Measurements from ENCODE around the gene VCAM1.

The VCAM1 gene, protein sequence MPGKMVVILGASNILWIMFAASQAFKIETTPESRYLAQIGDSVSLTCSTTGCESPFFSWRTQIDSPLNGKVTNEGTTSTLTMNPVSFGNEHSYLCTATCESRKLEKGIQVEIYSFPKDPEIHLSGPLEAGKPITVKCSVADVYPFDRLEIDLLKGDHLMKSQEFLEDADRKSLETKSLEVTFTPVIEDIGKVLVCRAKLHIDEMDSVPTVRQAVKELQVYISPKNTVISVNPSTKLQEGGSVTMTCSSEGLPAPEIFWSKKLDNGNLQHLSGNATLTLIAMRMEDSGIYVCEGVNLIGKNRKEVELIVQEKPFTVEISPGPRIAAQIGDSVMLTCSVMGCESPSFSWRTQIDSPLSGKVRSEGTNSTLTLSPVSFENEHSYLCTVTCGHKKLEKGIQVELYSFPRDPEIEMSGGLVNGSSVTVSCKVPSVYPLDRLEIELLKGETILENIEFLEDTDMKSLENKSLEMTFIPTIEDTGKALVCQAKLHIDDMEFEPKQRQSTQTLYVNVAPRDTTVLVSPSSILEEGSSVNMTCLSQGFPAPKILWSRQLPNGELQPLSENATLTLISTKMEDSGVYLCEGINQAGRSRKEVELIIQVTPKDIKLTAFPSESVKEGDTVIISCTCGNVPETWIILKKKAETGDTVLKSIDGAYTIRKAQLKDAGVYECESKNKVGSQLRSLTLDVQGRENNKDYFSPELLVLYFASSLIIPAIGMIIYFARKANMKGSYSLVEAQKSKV

DNA sequence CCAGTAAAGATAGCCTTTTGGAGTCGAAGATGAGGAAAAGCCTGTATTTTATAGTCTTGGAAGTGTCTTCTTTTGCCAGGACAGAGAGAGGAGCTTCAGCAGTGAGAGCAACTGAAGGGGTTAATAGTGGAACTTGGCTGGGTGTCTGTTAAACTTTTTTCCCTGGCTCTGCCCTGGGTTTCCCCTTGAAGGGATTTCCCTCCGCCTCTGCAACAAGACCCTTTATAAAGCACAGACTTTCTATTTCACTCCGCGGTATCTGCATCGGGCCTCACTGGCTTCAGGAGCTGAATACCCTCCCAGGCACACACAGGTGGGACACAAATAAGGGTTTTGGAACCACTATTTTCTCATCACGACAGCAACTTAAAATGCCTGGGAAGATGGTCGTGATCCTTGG lies at the start of gene VCAM1:
VCAM1 (plus strand) TSS at position 253 of the 400 bp plus-strand sequence; CDS start at position 372, 119 bp downstream.
- TF ChIP-seq, protein P1, sequence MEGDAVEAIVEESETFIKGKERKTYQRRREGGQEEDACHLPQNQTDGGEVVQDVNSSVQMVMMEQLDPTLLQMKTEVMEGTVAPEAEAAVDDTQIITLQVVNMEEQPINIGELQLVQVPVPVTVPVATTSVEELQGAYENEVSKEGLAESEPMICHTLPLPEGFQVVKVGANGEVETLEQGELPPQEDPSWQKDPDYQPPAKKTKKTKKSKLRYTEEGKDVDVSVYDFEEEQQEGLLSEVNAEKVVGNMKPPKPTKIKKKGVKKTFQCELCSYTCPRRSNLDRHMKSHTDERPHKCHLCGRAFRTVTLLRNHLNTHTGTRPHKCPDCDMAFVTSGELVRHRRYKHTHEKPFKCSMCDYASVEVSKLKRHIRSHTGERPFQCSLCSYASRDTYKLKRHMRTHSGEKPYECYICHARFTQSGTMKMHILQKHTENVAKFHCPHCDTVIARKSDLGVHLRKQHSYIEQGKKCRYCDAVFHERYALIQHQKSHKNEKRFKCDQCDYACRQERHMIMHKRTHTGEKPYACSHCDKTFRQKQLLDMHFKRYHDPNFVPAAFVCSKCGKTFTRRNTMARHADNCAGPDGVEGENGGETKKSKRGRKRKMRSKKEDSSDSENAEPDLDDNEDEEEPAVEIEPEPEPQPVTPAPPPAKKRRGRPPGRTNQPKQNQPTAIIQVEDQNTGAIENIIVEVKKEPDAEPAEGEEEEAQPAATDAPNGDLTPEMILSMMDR (IDR thresholded peaks at IDR 0.05; ENCODE audit: low read depth, low read length, missing control alignments) = no peak
- H3K4me3 ChIP-seq (ENCODE audit: low read depth, low read length) = peak within 1 kb of the TSS; percentile 39
- DNase-seq (ENCODE audit: low read depth) = peak; percentile 26

DNA sequence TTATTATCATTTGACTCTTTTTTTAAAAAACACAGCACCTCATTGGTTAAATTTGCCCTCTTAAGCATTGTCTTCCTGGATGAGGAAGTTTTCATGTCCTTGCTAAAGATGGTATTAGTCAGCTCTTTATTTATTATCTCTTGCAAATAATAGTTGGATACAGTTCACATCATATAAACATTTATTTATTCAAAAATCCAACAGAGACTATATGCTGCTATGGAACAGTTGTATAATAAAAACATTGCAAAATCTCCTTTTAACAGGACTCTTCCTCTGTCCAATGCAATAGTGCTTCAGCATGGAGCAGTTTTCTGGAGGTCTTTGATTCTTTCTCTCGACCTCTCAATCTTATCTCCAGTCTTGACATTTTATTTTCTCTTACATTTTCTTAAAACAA lies 49.5 kb upstream of the VCAM1 start:
- DNase-seq (ENCODE audit: low read depth) = no peak
- TF ChIP-seq, protein P1 (IDR thresholded peaks at IDR 0.05; ENCODE audit: low read depth, low read length, missing control alignments) = no peak
- no peak overlapping the region for H3K4me3 ChIP-seq (ENCODE audit: low read depth, low read length)

DNA sequence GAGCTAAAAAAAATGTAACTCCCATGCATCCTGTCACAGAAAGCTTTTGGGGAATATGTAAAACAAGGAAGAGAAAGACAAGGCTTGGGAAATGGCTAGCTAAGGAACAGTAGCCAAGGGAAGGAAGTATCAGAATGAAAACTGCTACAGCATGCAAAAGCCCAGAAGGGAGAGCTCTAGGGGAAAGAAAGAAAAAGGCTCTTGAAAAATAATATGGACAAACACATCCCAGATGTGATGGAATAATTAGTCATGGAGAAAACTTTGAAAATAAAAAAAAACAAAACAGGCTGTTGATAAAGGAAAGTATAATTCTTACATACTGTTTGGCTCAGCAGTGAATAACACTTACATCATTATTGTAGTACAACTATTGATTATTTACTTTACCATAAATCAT lies 47.9 kb upstream of the VCAM1 start:
- no peak for DNase-seq (ENCODE audit: low read depth)
- H3K4me3 ChIP-seq (ENCODE audit: low read depth, low read length) = no peak overlapping the region
- TF ChIP-seq, protein P1 (IDR thresholded peaks at IDR 0.05; ENCODE audit: low read depth, low read length, missing control alignments) = no peak

DNA sequence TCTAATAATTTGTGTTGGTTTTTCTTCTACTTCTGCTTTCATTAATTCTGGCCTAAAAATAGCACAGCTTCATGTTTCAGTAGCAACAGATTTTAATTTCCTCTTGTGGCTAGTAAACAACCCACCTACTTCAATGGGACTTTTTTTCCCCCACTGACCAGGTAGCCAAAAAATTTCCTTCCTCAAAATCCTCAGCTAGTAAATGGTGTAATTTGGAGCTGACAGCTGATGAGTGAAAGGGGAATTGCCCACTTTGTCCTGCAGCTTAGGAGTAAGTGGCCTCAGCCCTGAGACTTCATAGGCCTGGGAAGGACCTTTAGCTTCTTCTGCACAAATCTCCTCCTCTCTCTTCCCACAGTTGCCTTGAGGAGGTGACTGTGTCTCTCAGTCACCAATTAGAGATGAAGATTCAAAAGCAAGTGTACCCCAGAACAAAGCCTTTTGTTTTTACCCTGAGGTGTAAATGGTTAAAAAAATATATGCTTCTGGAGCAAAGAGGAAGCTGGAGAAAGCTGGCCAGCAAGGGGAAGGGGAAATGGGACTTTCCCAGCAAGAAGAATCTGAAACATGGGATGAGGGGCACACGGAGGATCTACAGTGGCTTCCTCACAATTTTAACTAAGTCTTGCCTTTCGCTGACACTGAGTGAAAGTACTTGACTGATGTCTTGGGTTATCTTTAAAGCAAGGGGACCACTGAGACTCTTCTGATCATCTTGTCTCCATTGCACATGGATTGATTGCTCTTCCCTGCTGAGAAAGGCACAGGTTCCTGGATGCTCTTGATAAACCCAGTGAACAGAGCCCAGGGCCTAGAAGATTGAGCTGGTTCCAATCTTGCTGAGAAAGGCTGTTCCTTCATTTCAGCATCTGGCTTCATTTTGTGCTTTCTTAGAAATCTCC lies 35.8 kb upstream of the VCAM1 start:
- no peak overlapping the region for H3K4me3 ChIP-seq (ENCODE audit: low read depth, low read length)
- DNase-seq (ENCODE audit: low read depth) = no peak
- TF ChIP-seq, protein P1 (IDR thresholded peaks at IDR 0.05; ENCODE audit: low read depth, low read length, missing control alignments) = no peak

DNA sequence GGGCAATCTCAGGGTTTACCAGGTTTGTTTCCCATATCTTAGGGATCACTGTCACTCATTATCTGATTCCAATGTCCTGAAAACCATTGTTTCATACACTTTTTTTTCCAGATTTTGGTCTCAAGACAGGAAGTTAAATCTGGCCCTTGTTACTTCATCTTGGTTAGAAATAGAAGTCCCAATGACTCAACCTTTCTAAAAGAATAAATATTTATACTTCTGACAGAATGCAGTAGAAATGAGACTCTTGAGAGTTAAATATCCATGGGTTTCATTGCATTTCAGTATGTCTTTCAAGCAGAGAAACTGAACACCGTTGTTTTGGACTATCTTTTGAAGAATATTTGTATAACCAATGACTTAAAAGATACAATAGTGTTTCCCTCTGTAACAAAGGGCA lies 19.8 kb upstream of the VCAM1 start:
- H3K4me3 ChIP-seq (ENCODE audit: low read depth, low read length) = no peak overlapping the region

DNA sequence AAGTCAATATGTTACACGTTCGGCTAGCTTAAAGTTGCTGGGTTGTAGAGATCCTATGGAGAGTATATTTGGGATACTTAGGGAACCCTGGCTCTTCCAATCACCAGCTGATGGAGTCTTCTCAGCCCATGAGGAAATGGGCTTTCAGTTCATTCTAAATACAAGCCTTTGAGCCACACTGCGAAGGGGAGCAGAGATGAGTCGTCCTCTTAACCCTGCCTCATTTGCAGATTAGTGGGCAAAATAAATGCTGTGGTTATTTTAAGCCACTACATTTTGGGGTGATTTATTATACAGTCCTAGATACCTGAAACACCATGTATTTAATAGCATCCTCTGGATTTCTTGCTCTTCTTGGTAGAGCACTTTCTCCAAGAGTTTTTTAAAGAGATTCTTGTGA lies 19.0 kb upstream of the VCAM1 start:
- TF ChIP-seq, protein P1 (IDR thresholded peaks at IDR 0.05; ENCODE audit: low read depth, low read length, missing control alignments) = no peak
- DNase-seq (ENCODE audit: low read depth) = no peak
- H3K4me3 ChIP-seq (ENCODE audit: low read depth, low read length) = no peak overlapping the region

More for the DNA sequence above, 19.8 kb upstream of the VCAM1 start:
- DNase-seq (ENCODE audit: low read depth) = no peak
- TF ChIP-seq, protein P1 (IDR thresholded peaks at IDR 0.05; ENCODE audit: low read depth, low read length, missing control alignments) = no peak

Data from GM12864 (cell line).